Activated CD4-positive, alpha-beta T cell treated with anti-CD3 and anti-CD28 coated beads, Interleukin-2, Interleukin-4, amounts not matched to agents 100 ng/mL and 50 ng/mL, durations not matched to agents 16 hours and 8 hours (primary cell): ENCODE measurements around the gene TMEM134.

ENCODE experiments used
- DNase-seq: peaks from one replicate; pipeline ENCODE4 v3.0.0-alpha.2; 2020; ENCODE audit warnings: low spot score

Gene TMEM134

GRCh38 chr11:67500831-67501715 is 32.0 kb upstream of the TMEM134 start:
- DNase-seq, result no peak

DNA sequence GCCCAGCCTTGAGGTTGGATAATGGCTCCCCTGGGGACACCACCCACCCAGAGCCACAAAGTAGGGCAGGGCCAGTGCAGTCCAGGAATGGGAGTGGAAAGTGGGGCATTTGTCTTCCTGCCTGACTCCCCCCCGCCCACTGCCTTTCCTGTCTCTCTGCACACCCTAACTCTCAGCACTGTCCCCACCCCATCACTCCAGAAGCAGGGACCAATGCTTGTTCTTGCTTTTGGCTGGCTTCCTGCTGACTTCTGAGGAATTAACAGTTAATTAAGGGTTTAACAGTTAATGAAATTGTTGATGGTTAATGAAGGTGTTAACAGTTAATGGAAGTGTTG is 31.4 kb upstream of the TMEM134 start:
- DNase-seq, result no peak

GRCh38 chr11:67499808-67500483 is 30.9 kb upstream of the TMEM134 start:
- DNase-seq, result no peak

DNA sequence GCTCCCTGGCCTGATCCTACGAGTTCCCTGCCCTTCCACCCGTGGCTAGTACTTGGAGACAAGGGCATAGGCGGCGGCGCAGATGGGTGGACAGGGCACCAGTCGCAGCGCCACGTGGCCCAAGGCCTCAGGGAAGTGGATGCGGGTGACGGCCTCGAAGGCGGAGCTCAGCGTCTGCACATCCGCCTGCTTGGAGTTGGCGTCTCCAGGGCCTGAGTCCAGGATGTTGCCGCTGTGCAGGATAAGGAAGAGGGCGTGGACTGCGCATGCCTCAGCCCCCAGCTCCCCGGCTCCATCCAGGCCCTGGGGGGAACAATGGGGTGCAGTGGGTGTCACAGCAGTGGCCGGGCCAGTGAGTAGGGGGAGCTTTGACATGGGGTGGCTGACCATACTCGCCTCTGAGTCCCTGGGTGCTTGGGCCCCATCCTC is 29.5 kb upstream of the TMEM134 start:
- DNase-seq, result no peak

- no peak for DNase-seq
Observed at GRCh38 chr11:67497656-67498291, 28.7 kb upstream of the TMEM134 start.

DNA sequence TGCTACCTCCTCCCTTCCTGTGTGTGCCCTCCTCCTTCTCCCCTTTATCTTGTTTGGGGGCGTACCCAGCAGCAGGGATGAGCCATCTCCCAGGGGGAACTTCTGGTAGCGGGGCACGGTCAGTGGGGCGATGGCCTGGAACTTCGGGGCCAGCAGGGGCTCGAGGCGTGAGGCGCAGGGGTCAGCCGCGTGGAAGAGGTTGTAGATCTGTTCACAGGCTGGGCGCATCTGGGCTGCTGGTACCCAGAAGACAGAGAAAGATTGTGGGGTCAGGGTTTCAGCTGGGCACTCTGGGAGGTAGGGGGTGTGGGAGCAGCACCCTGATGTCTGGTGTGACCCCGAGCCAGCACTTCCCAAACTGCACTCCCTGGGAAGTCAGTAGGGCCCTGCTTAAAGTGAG is 27.1 kb upstream of the TMEM134 start:
- DNase-seq, result no peak

- no peak for DNase-seq
Observed at GRCh38 chr11:67495234-67496005, 26.4 kb upstream of the TMEM134 start.

DNA sequence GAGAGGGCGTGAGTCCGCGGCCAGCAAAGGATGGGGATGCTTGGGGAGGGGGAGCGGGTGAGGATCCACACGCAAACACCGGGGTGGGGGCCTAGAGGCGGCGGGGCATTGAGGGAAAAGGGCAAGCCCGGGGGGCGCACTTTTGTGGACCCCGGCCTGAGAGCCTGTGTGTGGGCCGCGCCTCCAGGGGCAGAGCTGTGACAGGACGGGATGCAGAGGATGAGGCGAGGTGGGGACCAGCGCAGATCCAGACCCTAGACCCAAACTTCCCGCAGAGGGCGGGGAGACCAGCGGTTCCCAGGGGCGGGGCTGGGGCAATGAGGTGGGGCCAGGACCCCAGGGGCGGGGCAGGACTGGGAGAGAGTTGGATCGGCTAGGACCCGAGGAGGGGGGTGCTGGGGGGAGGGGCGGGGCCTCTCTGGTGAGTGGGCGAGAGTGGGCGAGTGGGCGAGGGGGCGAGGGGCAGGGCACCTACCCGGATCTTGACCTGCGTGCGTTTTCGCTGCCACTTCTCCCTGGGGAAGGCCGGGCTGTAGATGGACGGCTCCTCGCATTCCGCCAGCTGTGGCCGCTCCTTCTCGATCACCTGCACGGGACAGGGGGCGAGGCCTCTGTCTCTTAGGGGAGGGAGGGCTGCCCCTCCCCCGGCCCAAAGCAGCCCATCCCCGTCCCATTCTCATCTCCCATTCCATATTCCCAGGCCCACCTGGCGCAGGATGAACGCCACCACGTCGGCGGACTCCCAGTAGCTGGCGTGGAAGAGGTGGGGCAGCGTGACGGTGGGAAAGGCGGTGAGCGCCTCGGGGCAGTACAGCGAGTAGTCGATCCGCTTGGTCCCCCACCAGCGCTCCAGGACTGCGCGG is 25.6 kb upstream of the TMEM134 start:
- DNase-seq, result no peak

GRCh38 chr11:67493548-67494370 is 24.7 kb upstream of the TMEM134 start:
- no peak for DNase-seq

DNA sequence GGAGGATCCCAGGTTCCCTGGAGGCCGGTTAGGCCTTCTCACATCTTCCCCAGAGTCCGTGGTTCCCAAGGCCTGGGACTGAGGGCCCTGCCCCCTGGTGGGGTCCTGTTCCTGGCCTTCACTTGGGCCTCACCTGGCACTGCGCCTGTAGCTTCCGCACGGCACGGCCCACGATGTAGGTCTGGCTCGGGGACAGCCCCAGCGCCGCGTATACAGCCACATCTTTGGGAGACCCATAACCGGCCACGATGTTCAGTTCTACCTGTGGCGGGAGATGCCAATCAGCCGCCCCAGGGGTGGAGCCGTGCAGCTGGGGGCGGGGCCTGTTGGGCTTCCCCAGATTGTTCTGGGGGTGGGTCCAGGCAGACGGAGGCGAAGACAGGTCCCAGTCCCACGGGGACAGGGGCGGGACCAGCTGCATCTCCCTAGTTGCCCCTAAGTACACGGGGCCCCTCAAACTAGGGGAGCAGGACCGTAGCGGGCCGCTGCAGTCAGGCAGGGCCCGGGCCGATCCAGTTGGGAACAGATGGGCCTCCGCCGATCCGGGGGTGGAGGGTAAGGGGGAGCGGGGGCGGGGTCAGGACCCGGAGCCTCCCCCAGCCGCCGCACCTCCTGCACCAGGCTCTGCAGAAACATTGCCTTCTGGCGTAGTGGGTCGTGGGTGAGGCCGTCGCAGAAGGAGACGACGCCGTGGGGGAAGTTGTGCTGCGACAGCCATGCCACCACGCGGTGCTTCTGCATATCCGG is 23.9 kb upstream of the TMEM134 start:
- DNase-seq, result no peak

GRCh38 chr11:67492069-67492727 is 23.1 kb upstream of the TMEM134 start:
- no peak for DNase-seq

GRCh38 chr11:67491276-67492068 is 22.4 kb upstream of the TMEM134 start:
- DNase-seq, result no peak

- no peak for DNase-seq
Observed at GRCh38 chr11:67490727-67491065, 21.6 kb upstream of the TMEM134 start.

- DNase-seq, result no peak
Observed at GRCh38 chr11:67489885-67490726, 21.1 kb upstream of the TMEM134 start.

DNA sequence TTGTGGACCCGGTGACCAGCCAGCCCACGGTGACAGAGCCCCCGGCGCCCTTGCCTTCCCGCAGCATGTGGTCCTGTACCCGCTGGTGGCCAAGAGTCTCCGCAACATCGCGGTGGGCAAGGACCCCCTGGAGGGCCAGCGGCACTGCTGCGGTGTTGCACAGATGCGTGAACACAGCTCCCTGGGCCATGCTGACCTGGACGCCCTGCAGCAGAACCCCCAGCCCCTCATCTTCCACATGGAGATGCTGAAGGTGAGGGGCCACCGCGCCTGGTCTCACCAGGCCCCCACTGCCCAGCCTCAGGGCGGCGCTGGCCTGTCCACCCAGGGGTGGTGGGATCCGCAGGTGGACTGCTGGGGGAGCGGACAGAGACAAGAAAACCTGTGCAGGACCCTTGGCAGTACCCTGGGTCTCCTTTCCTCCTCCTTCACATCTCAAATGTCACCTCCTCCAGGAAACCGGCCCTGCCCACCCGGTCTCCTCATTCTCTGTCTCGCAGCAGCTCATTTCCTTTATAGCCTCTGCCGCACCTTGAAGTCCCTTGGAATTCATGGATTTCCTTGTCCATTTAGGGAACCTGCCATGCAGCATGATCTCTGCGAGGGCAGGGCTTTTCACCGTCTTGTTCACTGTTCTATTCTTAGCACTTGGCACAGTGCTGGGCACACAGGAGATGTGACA is 20.3 kb upstream of the TMEM134 start:
- DNase-seq, result no peak

- peak; percentile 69 for DNase-seq
Observed at GRCh38 chr11:67486481-67487195, 17.6 kb upstream of the TMEM134 start.
